ENCODE measurements around the gene PTH. TPM values are rescaled to one million over a fixed set of nuclear protein-coding genes. Genes with fewer than 3 reads are reported as not detected.

Gene PTH
- total RNA-seq, 1 experiment from 2014 or later, result not detected

DNA sequence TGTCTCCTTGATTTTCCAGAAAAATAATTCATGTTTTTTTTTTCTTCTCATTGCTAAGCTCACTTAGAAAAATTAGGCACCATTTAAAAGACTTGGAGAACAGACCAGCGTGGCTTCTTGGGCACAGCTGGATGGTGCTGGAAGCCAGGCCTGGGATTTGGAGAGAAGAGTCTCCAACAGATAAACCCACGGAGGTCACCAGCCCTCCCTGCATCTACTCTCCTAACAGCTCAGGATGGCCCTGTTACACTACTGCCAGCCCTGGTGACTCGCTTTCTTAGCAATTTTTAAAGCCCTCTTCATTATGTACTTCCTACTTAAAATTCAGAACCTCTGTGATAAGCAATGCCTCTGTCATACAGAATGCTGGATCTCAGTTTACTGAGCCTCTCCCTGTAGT lies 1.7 kb downstream of the PTH start (continued):
- TF ChIP-seq, protein P1, sequence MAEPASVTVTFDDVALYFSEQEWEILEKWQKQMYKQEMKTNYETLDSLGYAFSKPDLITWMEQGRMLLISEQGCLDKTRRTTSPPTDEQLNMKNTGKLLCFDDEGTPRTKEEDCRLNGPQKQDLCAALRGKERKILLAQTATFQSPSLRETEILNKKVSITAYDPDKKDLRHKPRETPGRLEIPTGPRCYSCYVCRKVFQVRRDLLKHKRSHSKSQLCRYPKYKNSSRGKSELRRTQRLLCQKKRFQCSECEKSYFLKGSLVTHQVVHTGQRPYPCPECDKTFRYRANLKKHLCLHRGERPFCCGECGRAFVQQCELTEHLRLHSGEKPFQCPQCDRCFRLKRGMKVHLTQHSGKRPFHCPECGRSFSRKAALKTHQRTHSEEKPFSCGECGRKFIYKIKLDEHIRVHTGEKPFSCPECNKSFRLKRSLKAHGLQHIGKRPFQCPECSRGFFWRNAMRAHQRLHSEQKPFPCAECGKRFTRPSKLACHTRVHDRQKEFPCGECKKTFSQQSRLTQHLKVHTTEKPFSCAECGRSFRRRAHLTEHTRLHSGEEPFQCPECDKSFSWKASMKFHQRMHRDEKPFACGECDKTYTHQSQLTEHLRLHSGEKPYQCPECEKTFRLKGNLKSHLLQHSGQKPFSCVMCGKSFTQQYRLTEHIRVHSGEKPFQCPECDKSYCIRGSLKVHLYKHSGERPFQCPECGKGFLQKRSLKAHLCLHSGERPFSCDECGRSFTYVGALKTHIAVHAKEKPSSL (CRISPR knock-in tag; conservative IDR thresholded peaks at IDR 0.05), result no peak
- TF ChIP-seq ZNF232 (CRISPR knock-in tag; IDR thresholded peaks at IDR 0.05) (no peak), ETV6 (CRISPR knock-in tag; IDR thresholded peaks at IDR 0.05) (no peak), ZBTB21 (CRISPR knock-in tag; IDR thresholded peaks at IDR 0.05; ENCODE audit: borderline replicate concordance) (no peak), MYBL2 (CRISPR knock-in tag; IDR thresholded peaks at IDR 0.05) (no peak), FOXK1 (CRISPR knock-in tag; IDR thresholded peaks at IDR 0.05) (no peak)
- TF ChIP-seq, protein P2, sequence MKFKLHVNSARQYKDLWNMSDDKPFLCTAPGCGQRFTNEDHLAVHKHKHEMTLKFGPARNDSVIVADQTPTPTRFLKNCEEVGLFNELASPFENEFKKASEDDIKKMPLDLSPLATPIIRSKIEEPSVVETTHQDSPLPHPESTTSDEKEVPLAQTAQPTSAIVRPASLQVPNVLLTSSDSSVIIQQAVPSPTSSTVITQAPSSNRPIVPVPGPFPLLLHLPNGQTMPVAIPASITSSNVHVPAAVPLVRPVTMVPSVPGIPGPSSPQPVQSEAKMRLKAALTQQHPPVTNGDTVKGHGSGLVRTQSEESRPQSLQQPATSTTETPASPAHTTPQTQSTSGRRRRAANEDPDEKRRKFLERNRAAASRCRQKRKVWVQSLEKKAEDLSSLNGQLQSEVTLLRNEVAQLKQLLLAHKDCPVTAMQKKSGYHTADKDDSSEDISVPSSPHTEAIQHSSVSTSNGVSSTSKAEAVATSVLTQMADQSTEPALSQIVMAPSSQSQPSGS (CRISPR knock-in tag; IDR thresholded peaks at IDR 0.05; ENCODE audit: borderline replicate concordance, low read depth), result no peak

DNA sequence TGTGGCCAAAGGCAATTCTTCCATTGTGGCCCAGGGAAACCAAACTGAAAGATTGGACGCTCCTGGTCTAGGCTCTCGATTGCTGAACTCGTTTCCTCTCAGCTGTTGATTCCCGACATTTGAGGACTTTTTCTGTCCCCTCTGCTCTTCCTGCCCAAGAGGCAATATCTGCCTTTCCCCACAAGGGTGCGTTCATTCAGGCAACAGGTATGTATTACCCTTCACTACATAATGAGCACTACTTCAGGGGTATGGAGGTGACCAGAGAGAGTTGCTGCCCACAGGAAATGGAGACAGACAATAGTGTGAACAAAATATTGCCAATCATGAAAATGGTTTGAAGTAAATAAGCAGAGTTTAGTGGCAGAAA lies 8.2 kb downstream of the PTH start:
- H3K27me3 Mint-ChIP-seq (ENCODE audit: low read depth), result peaks cover 14% of the 10 kb centered on the region
- TF ChIP-seq, protein P3, sequence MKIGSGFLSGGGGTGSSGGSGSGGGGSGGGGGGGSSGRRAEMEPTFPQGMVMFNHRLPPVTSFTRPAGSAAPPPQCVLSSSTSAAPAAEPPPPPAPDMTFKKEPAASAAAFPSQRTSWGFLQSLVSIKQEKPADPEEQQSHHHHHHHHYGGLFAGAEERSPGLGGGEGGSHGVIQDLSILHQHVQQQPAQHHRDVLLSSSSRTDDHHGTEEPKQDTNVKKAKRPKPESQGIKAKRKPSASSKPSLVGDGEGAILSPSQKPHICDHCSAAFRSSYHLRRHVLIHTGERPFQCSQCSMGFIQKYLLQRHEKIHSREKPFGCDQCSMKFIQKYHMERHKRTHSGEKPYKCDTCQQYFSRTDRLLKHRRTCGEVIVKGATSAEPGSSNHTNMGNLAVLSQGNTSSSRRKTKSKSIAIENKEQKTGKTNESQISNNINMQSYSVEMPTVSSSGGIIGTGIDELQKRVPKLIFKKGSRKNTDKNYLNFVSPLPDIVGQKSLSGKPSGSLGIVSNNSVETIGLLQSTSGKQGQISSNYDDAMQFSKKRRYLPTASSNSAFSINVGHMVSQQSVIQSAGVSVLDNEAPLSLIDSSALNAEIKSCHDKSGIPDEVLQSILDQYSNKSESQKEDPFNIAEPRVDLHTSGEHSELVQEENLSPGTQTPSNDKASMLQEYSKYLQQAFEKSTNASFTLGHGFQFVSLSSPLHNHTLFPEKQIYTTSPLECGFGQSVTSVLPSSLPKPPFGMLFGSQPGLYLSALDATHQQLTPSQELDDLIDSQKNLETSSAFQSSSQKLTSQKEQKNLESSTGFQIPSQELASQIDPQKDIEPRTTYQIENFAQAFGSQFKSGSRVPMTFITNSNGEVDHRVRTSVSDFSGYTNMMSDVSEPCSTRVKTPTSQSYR (CRISPR knock-in tag; IDR thresholded peaks at IDR 0.05), result no peak
- TF ChIP-seq PRRX2 (CRISPR knock-in tag; IDR thresholded peaks at IDR 0.05) (no peak), SMAD4 (CRISPR knock-in tag; IDR thresholded peaks at IDR 0.05) (no peak), NFE2L1 (CRISPR knock-in tag; IDR thresholded peaks at IDR 0.05) (no peak), RELA (CRISPR knock-in tag; IDR thresholded peaks at IDR 0.05; ENCODE audit: borderline replicate concordance) (no peak), ESRRA (CRISPR knock-in tag; IDR thresholded peaks at IDR 0.05; ENCODE audit: borderline replicate concordance) (no peak), FOXJ3 (CRISPR knock-in tag; IDR thresholded peaks at IDR 0.05; ENCODE audit: borderline replicate concordance) (no peak)
- TF ChIP-seq, protein P4, sequence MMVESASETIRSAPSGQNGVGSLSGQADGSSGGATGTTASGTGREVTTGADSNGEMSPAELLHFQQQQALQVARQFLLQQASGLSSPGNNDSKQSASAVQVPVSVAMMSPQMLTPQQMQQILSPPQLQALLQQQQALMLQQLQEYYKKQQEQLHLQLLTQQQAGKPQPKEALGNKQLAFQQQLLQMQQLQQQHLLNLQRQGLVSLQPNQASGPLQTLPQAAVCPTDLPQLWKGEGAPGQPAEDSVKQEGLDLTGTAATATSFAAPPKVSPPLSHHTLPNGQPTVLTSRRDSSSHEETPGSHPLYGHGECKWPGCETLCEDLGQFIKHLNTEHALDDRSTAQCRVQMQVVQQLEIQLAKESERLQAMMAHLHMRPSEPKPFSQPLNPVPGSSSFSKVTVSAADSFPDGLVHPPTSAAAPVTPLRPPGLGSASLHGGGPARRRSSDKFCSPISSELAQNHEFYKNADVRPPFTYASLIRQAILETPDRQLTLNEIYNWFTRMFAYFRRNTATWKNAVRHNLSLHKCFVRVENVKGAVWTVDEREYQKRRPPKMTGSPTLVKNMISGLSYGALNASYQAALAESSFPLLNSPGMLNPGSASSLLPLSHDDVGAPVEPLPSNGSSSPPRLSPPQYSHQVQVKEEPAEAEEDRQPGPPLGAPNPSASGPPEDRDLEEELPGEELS (CRISPR knock-in tag; IDR thresholded peaks at IDR 0.05), result no peak
- TF ChIP-seq, protein P5, sequence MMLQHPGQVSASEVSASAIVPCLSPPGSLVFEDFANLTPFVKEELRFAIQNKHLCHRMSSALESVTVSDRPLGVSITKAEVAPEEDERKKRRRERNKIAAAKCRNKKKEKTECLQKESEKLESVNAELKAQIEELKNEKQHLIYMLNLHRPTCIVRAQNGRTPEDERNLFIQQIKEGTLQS (CRISPR knock-in tag; conservative IDR thresholded peaks at IDR 0.05), result no peak
- TF ChIP-seq, protein P6, sequence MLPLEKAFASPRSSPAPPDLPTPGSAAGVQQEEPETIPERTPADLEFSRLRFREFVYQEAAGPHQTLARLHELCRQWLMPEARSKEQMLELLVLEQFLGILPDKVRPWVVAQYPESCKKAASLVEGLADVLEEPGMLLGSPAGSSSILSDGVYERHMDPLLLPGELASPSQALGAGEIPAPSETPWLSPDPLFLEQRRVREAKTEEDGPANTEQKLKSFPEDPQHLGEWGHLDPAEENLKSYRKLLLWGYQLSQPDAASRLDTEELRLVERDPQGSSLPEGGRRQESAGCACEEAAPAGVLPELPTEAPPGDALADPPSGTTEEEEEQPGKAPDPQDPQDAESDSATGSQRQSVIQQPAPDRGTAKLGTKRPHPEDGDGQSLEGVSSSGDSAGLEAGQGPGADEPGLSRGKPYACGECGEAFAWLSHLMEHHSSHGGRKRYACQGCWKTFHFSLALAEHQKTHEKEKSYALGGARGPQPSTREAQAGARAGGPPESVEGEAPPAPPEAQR (CRISPR knock-in tag; IDR thresholded peaks at IDR 0.05), result no peak
- TF ChIP-seq, protein P7, sequence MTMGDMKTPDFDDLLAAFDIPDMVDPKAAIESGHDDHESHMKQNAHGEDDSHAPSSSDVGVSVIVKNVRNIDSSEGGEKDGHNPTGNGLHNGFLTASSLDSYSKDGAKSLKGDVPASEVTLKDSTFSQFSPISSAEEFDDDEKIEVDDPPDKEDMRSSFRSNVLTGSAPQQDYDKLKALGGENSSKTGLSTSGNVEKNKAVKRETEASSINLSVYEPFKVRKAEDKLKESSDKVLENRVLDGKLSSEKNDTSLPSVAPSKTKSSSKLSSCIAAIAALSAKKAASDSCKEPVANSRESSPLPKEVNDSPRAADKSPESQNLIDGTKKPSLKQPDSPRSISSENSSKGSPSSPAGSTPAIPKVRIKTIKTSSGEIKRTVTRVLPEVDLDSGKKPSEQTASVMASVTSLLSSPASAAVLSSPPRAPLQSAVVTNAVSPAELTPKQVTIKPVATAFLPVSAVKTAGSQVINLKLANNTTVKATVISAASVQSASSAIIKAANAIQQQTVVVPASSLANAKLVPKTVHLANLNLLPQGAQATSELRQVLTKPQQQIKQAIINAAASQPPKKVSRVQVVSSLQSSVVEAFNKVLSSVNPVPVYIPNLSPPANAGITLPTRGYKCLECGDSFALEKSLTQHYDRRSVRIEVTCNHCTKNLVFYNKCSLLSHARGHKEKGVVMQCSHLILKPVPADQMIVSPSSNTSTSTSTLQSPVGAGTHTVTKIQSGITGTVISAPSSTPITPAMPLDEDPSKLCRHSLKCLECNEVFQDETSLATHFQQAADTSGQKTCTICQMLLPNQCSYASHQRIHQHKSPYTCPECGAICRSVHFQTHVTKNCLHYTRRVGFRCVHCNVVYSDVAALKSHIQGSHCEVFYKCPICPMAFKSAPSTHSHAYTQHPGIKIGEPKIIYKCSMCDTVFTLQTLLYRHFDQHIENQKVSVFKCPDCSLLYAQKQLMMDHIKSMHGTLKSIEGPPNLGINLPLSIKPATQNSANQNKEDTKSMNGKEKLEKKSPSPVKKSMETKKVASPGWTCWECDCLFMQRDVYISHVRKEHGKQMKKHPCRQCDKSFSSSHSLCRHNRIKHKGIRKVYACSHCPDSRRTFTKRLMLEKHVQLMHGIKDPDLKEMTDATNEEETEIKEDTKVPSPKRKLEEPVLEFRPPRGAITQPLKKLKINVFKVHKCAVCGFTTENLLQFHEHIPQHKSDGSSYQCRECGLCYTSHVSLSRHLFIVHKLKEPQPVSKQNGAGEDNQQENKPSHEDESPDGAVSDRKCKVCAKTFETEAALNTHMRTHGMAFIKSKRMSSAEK (CRISPR knock-in tag; IDR thresholded peaks at IDR 0.05; ENCODE audit: borderline replicate concordance), result no peak
- TF ChIP-seq, protein P8, sequence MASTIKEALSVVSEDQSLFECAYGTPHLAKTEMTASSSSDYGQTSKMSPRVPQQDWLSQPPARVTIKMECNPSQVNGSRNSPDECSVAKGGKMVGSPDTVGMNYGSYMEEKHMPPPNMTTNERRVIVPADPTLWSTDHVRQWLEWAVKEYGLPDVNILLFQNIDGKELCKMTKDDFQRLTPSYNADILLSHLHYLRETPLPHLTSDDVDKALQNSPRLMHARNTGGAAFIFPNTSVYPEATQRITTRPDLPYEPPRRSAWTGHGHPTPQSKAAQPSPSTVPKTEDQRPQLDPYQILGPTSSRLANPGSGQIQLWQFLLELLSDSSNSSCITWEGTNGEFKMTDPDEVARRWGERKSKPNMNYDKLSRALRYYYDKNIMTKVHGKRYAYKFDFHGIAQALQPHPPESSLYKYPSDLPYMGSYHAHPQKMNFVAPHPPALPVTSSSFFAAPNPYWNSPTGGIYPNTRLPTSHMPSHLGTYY (CRISPR knock-in tag; IDR thresholded peaks at IDR 0.05), result no peak
- H3K27ac Mint-ChIP-seq, result no peak overlapping the region
- H3K4me3 Mint-ChIP-seq, result peak overlapping the region; percentile 44
- ChIA-PET CTCF (interaction anchor here (0.6 to 3.2 kb wide), 28 partner anchors 9 to 764 kb away, joined by 3 to 21 read pairs (median 5); partner anchors contain the start of gene BTBD10), POLR2A (no interaction called here)
- H3K9me3 Mint-ChIP-seq, result peaks cover 35% of the 10 kb centered on the region
- peaks cover 13% of the 10 kb centered on the region for H3K36me3 Mint-ChIP-seq
- peak; percentile 28 for DNase-seq (ENCODE audit: low spot score)
- 0 out of 2 replicates have a peak, but pooled peaks cover 3% of the 10 kb centered on the region for H3K4me1 Mint-ChIP-seq
- peak; percentile 90 for ATAC-seq
